HEK293T (cell line): ENCODE measurements around the gene RPL13.
"Not testable (repeated sequence)": the region's sequence is repeated elsewhere in the genome, so short reads cannot be mapped to it uniquely, and the experiment has no call there.

ENCODE experiments used
- CTCF ChIA-PET: fragments of 350-600 bp; formaldehyde crosslinking; extraction: SDS; loops from one replicate; lab custom pipeline; 2021; ENCODE audit warnings: antibody characterized with exemption, inconsistent platforms; lab: Yijun Ruan, JAX
- POLR2A ChIA-PET: fragments of 350-600 bp; formaldehyde crosslinking; extraction: SDS; loops from one replicate; lab custom pipeline; 2020; ENCODE audit warnings: antibody characterized with exemption, inconsistent platforms; lab: Yijun Ruan, JAX
- DNase-seq: peaks from one replicate; pipeline ENCODE4 v3.0.0; 2012; ENCODE audit warnings: mixed read lengths; ENCODE audit errors: extremely low spot score
- ARNT ChIP-seq: fragments of 450-650 bp; IDR thresholded peaks from 2 replicates; pipeline ENCODE4 v1.6.1; 2017; ENCODE audit warnings: mild to moderate bottlenecking
- BHLHE40 ChIP-seq: fragments of 450-650 bp; IDR thresholded peaks from 2 replicates; pipeline ENCODE4 v1.6.1; 2016; ENCODE audit warnings: mild to moderate bottlenecking, moderate library complexity, borderline replicate concordance
- CTBP1 ChIP-seq: fragments of 450-650 bp; IDR thresholded peaks from 2 replicates; pipeline ENCODE4 v1.6.1; 2016; ENCODE audit warnings: borderline replicate concordance
- ELF4 ChIP-seq: fragments of 450-650 bp; IDR thresholded peaks from 2 replicates; pipeline ENCODE4 v1.6.1; 2017; ENCODE audit warnings: antibody characterized with exemption
- FOXA1 ChIP-seq: fragments of 450-650 bp; IDR thresholded peaks from 2 replicates; pipeline ENCODE4 v1.6.1; 2016; ENCODE audit warnings: mild to moderate bottlenecking
- FOXK2 ChIP-seq: fragments of 450-650 bp; IDR thresholded peaks from 2 replicates; pipeline ENCODE4 v1.6.1; 2016; ENCODE audit warnings: mild to moderate bottlenecking
- FOXM1 ChIP-seq: fragments of 450-650 bp; IDR thresholded peaks from 2 replicates; pipeline ENCODE4 v1.6.1; 2017; ENCODE audit warnings: mild to moderate bottlenecking, borderline replicate concordance
- HDGF ChIP-seq: fragments of 450-650 bp; IDR thresholded peaks from 2 replicates; pipeline ENCODE4 v1.6.1; 2017; ENCODE audit warnings: antibody characterized with exemption, borderline replicate concordance
- L3MBTL2 ChIP-seq: fragments of 450-650 bp; conservative IDR thresholded peaks from 2 replicates; pipeline ENCODE4 v1.6.1; 2016; ENCODE audit warnings: mild to moderate bottlenecking
- LEF1 ChIP-seq: fragments of 450-650 bp; IDR thresholded peaks from 2 replicates; pipeline ENCODE4 v1.6.1; 2017; ENCODE audit warnings: mild to moderate bottlenecking, borderline replicate concordance
- NFRKB ChIP-seq: fragments of 450-650 bp; IDR thresholded peaks from 2 replicates; pipeline ENCODE4 v1.6.1; 2016; ENCODE audit warnings: mild to moderate bottlenecking, moderate library complexity
- SP1 ChIP-seq: fragments of 450-650 bp; IDR thresholded peaks from 2 replicates; pipeline ENCODE4 v1.6.1; 2017
- SUZ12 ChIP-seq: fragments of 450-650 bp; IDR thresholded peaks from 2 replicates; pipeline ENCODE4 v1.6.1; 2016; ENCODE audit warnings: mild to moderate bottlenecking
- TARDBP ChIP-seq: fragments of 450-650 bp; IDR thresholded peaks from 2 replicates; pipeline ENCODE4 v1.6.1; 2016
- ZNF384 ChIP-seq: fragments of 450-650 bp; IDR thresholded peaks from 2 replicates; pipeline ENCODE4 v1.6.1; 2016
- TF ChIP-seq, protein P1 (sequence below): fragments of 450-650 bp; IDR thresholded peaks from 2 replicates; pipeline ENCODE4 v1.6.1; 2016

Gene RPL13

DNA sequence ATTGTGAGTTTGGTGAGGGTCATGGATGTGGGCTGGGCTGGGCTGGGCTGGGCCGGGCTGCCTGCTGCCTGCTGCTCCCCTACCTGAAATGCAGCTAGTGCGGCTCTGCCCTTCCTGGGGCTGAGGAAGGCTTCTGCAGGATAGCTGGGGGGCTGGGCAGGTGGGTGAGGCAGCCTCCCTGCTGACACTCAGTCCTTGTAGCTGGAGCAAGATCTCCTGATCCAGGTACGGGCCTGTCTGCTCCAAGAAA lies 4.7 kb downstream of the RPL13 start:
- ChIA-PET POLR2A (interaction anchor here (0.6 to 1.8 kb wide), 5 partner anchors 8 to 135 kb away, joined by 3 to 4 read pairs (median 3); partner anchors contain the start of gene DPEP1), CTCF (no interaction called here)
- DNase-seq = peak; percentile 28
- TF ChIP-seq HDGF (peak; percentile 55; the same call in 1 of the 2 replicates), LEF1 (no peak), ELF4 (no peak), ZNF384 (no peak)

DNA sequence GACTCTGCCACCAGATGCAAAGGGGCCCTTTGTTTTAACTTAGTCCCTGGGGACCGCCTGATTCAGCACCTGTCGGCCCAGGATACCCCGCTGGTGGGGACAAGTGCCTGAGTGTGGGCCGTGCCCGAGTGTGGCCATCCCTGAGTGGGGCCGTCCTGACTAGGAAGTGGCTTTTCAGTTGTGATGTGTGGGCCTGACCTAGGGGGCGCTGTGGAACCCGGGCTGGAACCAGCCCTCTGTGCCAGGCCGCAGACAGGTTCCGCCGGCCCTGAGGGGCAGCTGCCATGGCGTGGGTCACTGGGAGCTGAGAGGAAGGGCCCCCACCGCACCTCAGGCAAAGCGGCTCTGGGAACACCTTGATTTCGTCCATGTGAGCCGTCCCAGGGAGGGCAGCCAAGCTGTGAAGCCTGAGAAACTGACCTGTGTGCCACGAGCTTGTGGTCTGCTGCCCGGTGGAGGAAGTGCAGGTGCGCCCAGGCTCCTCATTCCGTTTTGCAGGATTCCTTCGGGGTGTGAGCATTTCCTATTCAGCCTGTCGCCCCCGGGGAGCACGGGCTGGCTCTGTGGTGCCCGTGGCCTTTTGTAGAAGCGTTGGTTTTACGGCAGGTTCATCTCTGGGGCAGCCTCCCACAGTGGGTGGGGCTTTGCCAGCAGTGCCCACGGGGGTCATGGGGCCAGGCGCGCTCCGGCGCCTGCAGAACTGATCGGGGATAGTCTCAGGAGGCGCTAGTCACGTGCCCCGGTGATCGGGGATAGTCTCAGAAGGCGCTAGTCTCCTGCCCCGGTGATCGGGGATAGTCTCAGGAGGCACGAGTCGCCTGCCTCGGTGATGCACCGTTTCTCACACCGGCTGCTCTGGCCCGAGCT lies 5.3 kb downstream of the RPL13 start:
- peak; percentile 62 for TF ChIP-seq TARDBP
- no peak for TF ChIP-seq BHLHE40
- no peak for TF ChIP-seq SUZ12
- no peak; the same call in 1 of the 2 replicates for TF ChIP-seq HDGF
- no peak for TF ChIP-seq SP1
- no peak for TF ChIP-seq CTBP1
- TF ChIP-seq, protein P1, sequence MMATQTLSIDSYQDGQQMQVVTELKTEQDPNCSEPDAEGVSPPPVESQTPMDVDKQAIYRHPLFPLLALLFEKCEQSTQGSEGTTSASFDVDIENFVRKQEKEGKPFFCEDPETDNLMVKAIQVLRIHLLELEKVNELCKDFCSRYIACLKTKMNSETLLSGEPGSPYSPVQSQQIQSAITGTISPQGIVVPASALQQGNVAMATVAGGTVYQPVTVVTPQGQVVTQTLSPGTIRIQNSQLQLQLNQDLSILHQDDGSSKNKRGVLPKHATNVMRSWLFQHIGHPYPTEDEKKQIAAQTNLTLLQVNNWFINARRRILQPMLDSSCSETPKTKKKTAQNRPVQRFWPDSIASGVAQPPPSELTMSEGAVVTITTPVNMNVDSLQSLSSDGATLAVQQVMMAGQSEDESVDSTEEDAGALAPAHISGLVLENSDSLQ = no peak
- TF ChIP-seq ELF4 = peak; percentile 59
- no peak for TF ChIP-seq FOXA1
- TF ChIP-seq ARNT = 0 out of 2 replicates have a peak, but pooled peaks have one; percentile 9
- no peak for TF ChIP-seq FOXK2
- no peak for TF ChIP-seq ZNF384
- peak; percentile 68; the same call in 1 of the 2 replicates for TF ChIP-seq LEF1
- TF ChIP-seq L3MBTL2 = peak; percentile 20
- TF ChIP-seq FOXM1 = no peak
- ChIA-PET POLR2A (interaction anchor here (0.6 to 1.8 kb wide), 5 partner anchors 9 to 135 kb away, joined by 3 to 4 read pairs (median 3); partner anchors contain the start of gene DPEP1), CTCF (interaction anchor here (0.8 kb wide), 1 partner anchor 9 kb away, joined by 4 read pairs; no protein-coding TSS in a partner anchor)
- peak; percentile 53 for DNase-seq

DNA sequence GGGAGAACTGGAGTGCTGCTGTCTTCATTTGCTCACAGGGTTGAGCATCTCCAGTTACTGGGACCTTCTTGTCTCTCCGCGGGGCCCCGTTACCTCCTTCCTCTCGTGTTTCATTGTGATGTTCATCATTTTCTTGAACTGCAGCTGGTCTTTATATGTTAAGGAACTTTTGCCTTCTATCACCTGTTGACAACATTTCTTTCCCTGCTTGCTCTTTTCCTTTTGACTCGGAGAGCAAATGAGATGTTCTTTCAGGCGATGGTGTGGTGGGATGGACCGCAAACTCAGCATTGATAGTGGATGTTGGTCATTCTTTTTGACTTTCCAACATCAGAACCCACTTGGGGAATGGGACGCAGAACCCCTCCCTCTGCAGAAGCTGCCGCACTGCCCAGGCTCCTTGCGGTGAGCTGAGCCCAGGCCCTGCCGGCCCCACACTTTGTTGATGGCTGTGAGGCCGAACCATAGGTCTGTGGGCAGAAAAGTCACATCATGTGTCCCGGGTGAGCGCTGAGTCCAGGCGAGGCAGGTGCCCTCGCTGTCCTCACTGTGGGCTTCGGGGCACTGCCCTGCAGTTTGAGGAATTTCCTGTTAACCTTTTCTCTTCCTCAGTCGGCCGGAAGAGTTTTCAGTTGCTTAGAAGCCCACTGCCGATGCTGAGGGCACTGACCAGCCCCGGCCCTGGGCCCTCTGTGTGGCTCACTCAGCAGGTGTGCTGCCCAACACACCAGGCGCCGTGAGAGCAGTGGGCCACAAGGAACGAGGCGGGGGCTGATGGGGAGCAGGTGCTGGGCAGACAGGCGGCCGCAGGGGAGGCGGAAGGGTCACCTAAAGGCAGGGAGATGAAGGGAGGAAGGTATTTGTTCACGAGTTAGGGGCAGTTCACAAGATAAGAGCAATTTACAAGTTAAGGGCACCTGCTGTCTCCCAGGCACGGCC lies 7.4 kb downstream of the RPL13 start:
- DNase-seq = no peak
- ChIA-PET CTCF (no interaction called here), POLR2A (no interaction called here)
- TF ChIP-seq L3MBTL2 = no peak
- no peak for TF ChIP-seq CTBP1
- TF ChIP-seq, protein P1 = no peak

DNA sequence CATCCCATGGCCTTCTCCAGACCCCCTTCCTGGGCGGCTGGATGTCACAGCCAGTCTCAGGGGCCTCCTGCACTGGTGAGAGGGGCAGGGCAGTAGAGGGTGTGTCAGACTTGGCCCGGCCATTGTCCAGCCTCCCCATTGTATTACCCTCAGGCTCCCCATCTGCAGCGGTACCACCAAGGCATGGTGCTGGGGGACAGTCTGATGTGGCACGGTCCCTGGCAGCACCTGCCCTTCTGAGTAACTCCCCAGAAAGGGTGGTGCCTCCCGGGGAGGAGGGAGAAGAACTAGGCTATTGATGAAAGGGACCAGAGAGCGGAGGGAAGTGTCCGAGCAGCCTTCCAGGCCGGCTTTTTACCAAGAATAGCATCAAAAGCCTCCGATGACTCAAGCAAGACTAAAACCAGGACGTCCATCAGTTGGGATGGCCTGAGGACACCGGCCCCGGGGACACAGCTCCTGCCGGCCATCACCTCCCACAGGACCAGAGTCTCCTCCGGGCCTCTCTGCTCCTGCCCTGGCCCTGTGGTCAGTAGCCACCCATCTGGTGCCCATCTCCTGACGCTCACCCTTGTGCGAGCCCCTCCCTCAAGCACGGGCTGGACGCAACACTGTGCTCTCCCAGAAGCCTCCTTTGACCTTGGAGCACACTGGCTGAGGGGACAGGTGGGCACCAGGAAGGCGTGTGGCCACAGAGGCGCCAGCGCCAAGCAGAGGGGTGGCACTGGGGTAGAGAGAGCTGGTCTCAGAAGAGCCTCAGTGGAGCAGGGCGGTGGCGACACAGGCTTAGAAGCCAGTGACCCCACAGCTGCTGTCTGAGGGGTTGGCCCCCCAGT lies 9.2 kb downstream of the RPL13 start:
- ChIA-PET POLR2A (no interaction called here), CTCF (no interaction called here)
- no peak for TF ChIP-seq FOXA1
- TF ChIP-seq SP1 = no peak
- TF ChIP-seq ZNF384 = no peak
- TF ChIP-seq, protein P1 = no peak
- no peak for TF ChIP-seq L3MBTL2
- TF ChIP-seq FOXM1 = no peak
- no peak for TF ChIP-seq BHLHE40
- DNase-seq = no peak

DNA sequence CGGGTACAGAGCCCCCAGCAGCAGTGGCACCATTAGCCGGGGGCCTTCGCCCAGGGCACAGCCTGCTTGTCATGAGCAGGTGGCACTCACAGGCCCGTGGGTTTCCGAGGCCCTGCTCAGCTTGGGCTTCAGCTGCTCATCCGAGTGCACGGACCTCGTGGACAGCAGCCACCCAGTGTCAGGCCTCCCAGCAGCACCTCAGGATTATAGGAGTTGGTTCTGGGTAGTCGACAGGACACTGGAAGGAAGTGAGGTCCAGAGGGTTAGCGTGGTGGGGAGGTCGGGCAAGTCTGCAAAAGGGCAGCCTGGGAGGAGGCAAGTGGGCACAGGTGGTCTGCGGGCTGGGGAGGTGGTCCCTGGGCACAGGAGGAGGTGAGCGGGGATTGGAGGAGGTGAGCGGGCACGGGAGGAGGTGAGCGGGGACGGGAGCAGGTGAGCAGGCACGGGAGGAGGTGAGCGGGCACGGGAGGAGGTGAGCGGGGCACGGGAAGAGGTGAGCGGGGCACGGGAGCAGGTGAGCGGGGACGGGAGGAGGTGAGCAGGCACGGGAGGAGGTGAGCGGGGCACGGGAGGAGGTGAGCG lies 10.0 kb downstream of the RPL13 start:
- CTCF ChIA-PET = no interaction called here
- DNase-seq = no peak

DNA sequence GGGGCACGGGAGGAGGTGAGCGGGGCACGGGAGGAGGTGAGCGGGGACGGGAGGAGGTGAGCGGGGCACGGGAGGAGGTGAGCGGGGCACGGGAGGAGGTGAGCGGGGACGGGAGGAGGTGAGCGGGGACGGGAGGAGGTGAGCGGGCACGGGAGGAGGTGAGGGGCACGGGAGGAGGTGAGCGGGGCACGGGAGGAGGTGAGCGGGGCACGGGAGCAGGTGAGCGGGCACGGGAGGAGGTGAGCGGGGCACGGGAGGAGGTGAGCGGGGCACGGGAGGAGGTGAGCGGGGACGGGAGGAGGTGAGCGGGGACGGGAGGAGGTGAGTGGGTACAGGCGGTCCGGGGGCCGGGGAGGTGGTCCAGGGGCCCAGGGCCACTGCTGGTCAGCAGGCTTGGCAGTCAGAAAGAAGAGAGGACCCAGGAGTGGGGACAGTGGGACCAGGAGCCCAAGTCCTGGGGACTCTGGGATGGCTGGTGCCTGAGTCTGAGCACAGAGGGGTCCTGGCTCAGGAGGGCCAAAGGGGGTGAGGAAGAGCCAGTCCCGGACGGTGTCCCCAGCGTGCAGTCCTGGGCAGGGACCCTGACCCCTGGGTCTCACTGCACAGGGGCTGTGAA lies 10.6 kb downstream of the RPL13 start:
- DNase-seq, CTCF ChIA-PET, POLR2A ChIA-PET: not testable (repeated sequence)

More for the DNA sequence above, 10.0 kb downstream of the RPL13 start:
- TF ChIP-seq TARDBP = no peak
- no peak for TF ChIP-seq ZNF384
- TF ChIP-seq ELF4 = no peak
- no peak for TF ChIP-seq FOXA1
- no peak for TF ChIP-seq BHLHE40
- no peak for TF ChIP-seq ARNT
- TF ChIP-seq HDGF = no peak
- TF ChIP-seq, protein P1 = no peak
- no peak for TF ChIP-seq SP1
- TF ChIP-seq CTBP1 = no peak
- TF ChIP-seq NFRKB = no peak
- no peak for TF ChIP-seq LEF1
- no peak for TF ChIP-seq L3MBTL2
- no peak for TF ChIP-seq FOXM1
- POLR2A ChIA-PET = no interaction called here
